Loucy (cell line): ENCODE measurements around the gene NBR1.
"Not testable (repeated sequence)": the region's sequence is repeated elsewhere in the genome, so short reads cannot be mapped to it uniquely, and the experiment has no call there.

ENCODE experiments used
- EZH2phosphoT487 ChIP-seq: fragments of 200-600 bp; IDR thresholded peaks from 2 replicates; pipeline ENCODE4 v1.6.1; 2018; ENCODE audit warnings: antibody characterized with exemption, mild to moderate bottlenecking, moderate library complexity, borderline replicate concordance
- TF ChIP-seq, protein P1 (sequence below): fragments of 200-600 bp; sonication (generic); conservative IDR thresholded peaks from 2 replicates; pipeline ENCODE4 v1.5.1; 2014; ENCODE audit warnings: mild to moderate bottlenecking, antibody characterized with exemption, low read length

DNA sequence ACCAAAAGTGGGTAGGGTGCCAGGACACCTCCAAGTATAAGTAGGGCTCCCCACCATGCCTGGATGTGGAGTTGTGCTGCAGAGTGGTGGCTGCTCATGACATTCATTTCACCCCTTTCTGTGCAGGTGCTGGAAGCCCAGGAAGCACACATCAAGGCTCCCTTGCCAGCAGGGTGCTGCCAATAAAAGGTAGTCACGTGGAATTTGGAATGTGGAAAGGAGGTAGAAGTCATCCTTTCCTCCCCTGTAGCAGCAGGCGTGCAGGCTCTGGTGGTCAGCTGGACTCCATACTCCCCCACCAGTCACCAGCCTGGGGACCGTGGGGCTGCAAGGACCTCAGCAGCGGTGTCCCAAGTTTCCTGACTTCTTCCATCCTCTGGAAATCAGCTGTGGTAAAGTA is 32.5 kb upstream of the NBR1 start:
- TF ChIP-seq, protein P1, sequence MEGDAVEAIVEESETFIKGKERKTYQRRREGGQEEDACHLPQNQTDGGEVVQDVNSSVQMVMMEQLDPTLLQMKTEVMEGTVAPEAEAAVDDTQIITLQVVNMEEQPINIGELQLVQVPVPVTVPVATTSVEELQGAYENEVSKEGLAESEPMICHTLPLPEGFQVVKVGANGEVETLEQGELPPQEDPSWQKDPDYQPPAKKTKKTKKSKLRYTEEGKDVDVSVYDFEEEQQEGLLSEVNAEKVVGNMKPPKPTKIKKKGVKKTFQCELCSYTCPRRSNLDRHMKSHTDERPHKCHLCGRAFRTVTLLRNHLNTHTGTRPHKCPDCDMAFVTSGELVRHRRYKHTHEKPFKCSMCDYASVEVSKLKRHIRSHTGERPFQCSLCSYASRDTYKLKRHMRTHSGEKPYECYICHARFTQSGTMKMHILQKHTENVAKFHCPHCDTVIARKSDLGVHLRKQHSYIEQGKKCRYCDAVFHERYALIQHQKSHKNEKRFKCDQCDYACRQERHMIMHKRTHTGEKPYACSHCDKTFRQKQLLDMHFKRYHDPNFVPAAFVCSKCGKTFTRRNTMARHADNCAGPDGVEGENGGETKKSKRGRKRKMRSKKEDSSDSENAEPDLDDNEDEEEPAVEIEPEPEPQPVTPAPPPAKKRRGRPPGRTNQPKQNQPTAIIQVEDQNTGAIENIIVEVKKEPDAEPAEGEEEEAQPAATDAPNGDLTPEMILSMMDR, result not testable (repeated sequence)
- TF ChIP-seq EZH2phosphoT487, result not testable (repeated sequence)
